Liver (tissue), 9 donors: Measurements from ENCODE around the gene MED4. TPM values are rescaled to one million over a fixed set of nuclear protein-coding genes. Genes with fewer than 3 reads are reported as not detected.

Experiments used
- DNase-seq: peaks from one replicate; pipeline ENCODE4 v3.0.0-alpha.2; 2017; ENCODE audit warnings: low spot score
- H3K27ac ChIP-seq, 2 donors: one replicate each; pipeline ENCODE4 v1.7.0; 2013; ENCODE audit warnings: inconsistent platforms in 2 of 2, low read length in 2 of 2, control low read depth in 1 of 2, low read depth in 1 of 2, mild to moderate bottlenecking in 1 of 2
- H3K27me3 ChIP-seq, 4 donors: one replicate each; pipeline versions ENCODE4 v1.6.1 to v1.7.0; 2013; ENCODE audit warnings: low read length in 3 of 4, inconsistent platforms in 1 of 4, mild to moderate bottlenecking in 1 of 4, moderate library complexity in 1 of 4; ENCODE audit not compliant: control insufficient read depth in 4 of 4, insufficient read depth in 4 of 4
- H3K36me3 ChIP-seq, 4 donors: one replicate each; pipeline versions ENCODE4 v1.6.1 to v1.7.0; 2013; ENCODE audit warnings: low read length in 3 of 4, mild to moderate bottlenecking in 3 of 4, low read depth in 1 of 4, moderate library complexity in 1 of 4; ENCODE audit not compliant: control insufficient read depth in 4 of 4, insufficient read depth in 3 of 4
- H3K4me1 ChIP-seq, 4 donors: one replicate each; pipeline versions ENCODE4 v1.6.1 to v1.7.0; 2013; ENCODE audit warnings: low read length in 3 of 4, mild to moderate bottlenecking in 3 of 4, moderate library complexity in 1 of 4; ENCODE audit not compliant: control insufficient read depth in 4 of 4, insufficient read depth in 4 of 4
- H3K4me3 ChIP-seq, 3 donors: one replicate each; pipeline versions ENCODE4 v1.6.1 to v1.7.0; 2013; ENCODE audit warnings: low read length in 3 of 3, control low read depth in 1 of 3, low read depth in 1 of 3, mild to moderate bottlenecking in 1 of 3
- H3K9ac ChIP-seq, 2 donors: one replicate each; pipeline ENCODE4 v1.7.0; 2013; ENCODE audit warnings: low read length in 2 of 2, mild to moderate bottlenecking in 2 of 2, moderate library complexity in 2 of 2, control low read depth in 1 of 2, low read depth in 1 of 2
- H3K9me3 ChIP-seq, 4 donors: one replicate each; pipeline versions ENCODE4 v1.6.1 to v1.7.0; 2013; ENCODE audit warnings: low read length in 3 of 4; ENCODE audit not compliant: control insufficient read depth in 4 of 4
- EGR1 ChIP-seq, 2 donors: IDR thresholded peaks; 2 replicates each; pipeline ENCODE4 v1.6.1; 2016 to 2018; ENCODE audit warnings: antibody characterized with exemption in 2 of 2, low read depth in 2 of 2
- FOXA1 ChIP-seq: IDR thresholded peaks from 2 replicates; pipeline ENCODE4 v1.6.1; 2016; ENCODE audit warnings: antibody characterized with exemption
- FOXA2 ChIP-seq: IDR thresholded peaks from 2 replicates; pipeline ENCODE4 v1.6.1; 2016; ENCODE audit warnings: antibody characterized with exemption
- GABPA ChIP-seq, 2 donors: IDR thresholded peaks in 1 of 2; conservative IDR thresholded peaks in 1 of 2; 2 replicates each; pipeline ENCODE4 v1.6.1; 2016; ENCODE audit warnings: antibody characterized with exemption in 2 of 2, mild to moderate bottlenecking in 1 of 2, moderate library complexity in 1 of 2
- HNF4A ChIP-seq, 2 donors: conservative IDR thresholded peaks; 2 replicates each; pipeline ENCODE4 v1.6.1; 2016; ENCODE audit warnings: antibody characterized with exemption in 2 of 2, mild to moderate bottlenecking in 2 of 2
- HNF4G ChIP-seq: IDR thresholded peaks from 2 replicates; pipeline ENCODE4 v1.6.1; 2016; ENCODE audit warnings: antibody characterized with exemption
- JUND ChIP-seq, 2 donors: IDR thresholded peaks; 2 replicates each; pipeline ENCODE4 v1.6.1; 2016; ENCODE audit warnings: antibody characterized with exemption in 2 of 2
- NR2F2 ChIP-seq: IDR thresholded peaks from 2 replicates; pipeline ENCODE4 v1.6.1; 2016; ENCODE audit warnings: antibody characterized with exemption
- RAD21 ChIP-seq, 2 donors: IDR thresholded peaks; 2 replicates each; pipeline ENCODE4 v1.6.1; 2016; ENCODE audit warnings: antibody characterized with exemption in 2 of 2, mild to moderate bottlenecking in 2 of 2
- RXRA ChIP-seq, 2 donors: IDR thresholded peaks; 2 replicates each; pipeline ENCODE4 v1.6.1; 2017 to 2018; ENCODE audit warnings: antibody characterized with exemption in 2 of 2, mild to moderate bottlenecking in 1 of 2
- SP1 ChIP-seq: IDR thresholded peaks from 2 replicates; pipeline ENCODE4 v1.6.1; 2018; ENCODE audit warnings: antibody characterized with exemption, mild to moderate bottlenecking
- TAF1 ChIP-seq: conservative IDR thresholded peaks from 2 replicates; pipeline ENCODE4 v1.6.1; 2016; ENCODE audit warnings: antibody characterized with exemption, mild to moderate bottlenecking
- YY1 ChIP-seq: IDR thresholded peaks from 2 replicates; pipeline ENCODE4 v1.6.1; 2016; ENCODE audit warnings: antibody characterized with exemption, mild to moderate bottlenecking
- WGBS: extraction: QIAGEN DNeasy Blood & Tissue Kit; methylation state at CpG from one replicate; pipeline ENCODE4 v1.1.7; 2013; 5-methylcytosine and 5-hydroxymethylcytosine counted together
- polyA plus RNA-seq, 2 donors: library from polyadenylated mRNA; stranded (reverse) in 1 of 2; unstranded in 1 of 2; fragments of 200-250 nt in 1 of 2; fragments of >200 nt in 1 of 2; fragmentation: Nextera tagmentation in 1 of 2; extraction: Ambion mirVana in 1 of 2; gene quantifications; one replicate each; pipeline versions ENCODE4 v1.2.1 to v1.2.3, GENCODE V29; 2013 to 2015
- total RNA-seq, 2 donors: library from RNA; depleted of rRNA; stranded (reverse); fragments of >200 nt; gene quantifications; one replicate each; pipeline ENCODE4 v1.2.3, GENCODE V29; 2014
- TF ChIP-seq, protein P1 (sequence below): fragments of 150-350 bp; IDR thresholded peaks from 2 replicates; pipeline ENCODE4 v1.5.1; 2017; ENCODE audit warnings: improper control_type of control experiment, low read depth, low read length; ENCODE audit not compliant: missing input control
- TF ChIP-seq, protein P2 (sequence below): IDR thresholded peaks from 2 replicates; pipeline ENCODE4 v1.6.1; 2016; ENCODE audit warnings: antibody characterized with exemption, mild to moderate bottlenecking
- TF ChIP-seq, protein P3 (sequence below): IDR thresholded peaks from 2 replicates; pipeline ENCODE4 v1.6.1; 2016; ENCODE audit warnings: antibody characterized with exemption
- TF ChIP-seq, protein P4 (sequence below): IDR thresholded peaks from 2 replicates; pipeline ENCODE4 v1.6.1; 2016; ENCODE audit warnings: antibody characterized with exemption
- TF ChIP-seq, protein P5 (sequence below): IDR thresholded peaks from 2 replicates; pipeline ENCODE4 v1.6.1; 2016; ENCODE audit warnings: antibody characterized with exemption
- donor health status: healthy.
- donor health status: healthy.
- donor health status: healthy.
- donor health status: healthy.
- donor health status: healthy.

The MED4 gene
- total and polyA plus RNA-seq, 4 donors: 18.2 to 32.4 (median 22.6) TPM

DNA sequence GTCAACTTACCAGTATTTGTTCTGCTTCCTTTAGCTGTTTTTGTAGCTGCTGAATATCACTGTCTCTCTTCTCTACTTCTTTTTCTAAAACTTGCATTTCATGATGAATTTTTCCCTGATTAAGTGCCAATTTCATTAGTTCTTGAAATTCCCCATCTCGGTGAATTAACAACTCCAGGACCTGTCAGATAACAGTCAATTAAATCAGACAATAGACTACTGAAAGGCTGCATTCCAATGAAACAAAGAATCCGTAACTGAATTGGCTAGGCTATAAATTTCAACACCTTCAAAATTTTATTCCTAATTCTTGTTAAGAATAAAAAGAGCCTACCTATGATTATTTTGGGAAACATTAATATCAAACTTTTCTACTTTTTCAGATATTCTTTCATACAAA lies 8.6 kb downstream of the MED4 start:
- peaks cover 4 to 29% (median 18%) of the 10 kb centered on the region in 4 donors for H3K36me3 ChIP-seq

More for the DNA sequence above, 8.6 kb downstream of the MED4 start:
- H3K9me3 ChIP-seq: no peaks in the 10 kb centered on the region
- no peak overlapping the region for H3K4me3 ChIP-seq
- peaks cover 0 to 1% (median 0%) of the 10 kb centered on the region in 4 donors for H3K4me1 ChIP-seq
- WGBS: 89% methylated on average over 2 of the region's 2 CpGs
- H3K27me3 ChIP-seq: no peaks in the 10 kb centered on the region
- no peak overlapping the region for H3K27ac ChIP-seq
- H3K9ac ChIP-seq: no peak overlapping the region
- no peak for DNase-seq
- no peak for TF ChIP-seq FOXA2
- TF ChIP-seq, protein P1, sequence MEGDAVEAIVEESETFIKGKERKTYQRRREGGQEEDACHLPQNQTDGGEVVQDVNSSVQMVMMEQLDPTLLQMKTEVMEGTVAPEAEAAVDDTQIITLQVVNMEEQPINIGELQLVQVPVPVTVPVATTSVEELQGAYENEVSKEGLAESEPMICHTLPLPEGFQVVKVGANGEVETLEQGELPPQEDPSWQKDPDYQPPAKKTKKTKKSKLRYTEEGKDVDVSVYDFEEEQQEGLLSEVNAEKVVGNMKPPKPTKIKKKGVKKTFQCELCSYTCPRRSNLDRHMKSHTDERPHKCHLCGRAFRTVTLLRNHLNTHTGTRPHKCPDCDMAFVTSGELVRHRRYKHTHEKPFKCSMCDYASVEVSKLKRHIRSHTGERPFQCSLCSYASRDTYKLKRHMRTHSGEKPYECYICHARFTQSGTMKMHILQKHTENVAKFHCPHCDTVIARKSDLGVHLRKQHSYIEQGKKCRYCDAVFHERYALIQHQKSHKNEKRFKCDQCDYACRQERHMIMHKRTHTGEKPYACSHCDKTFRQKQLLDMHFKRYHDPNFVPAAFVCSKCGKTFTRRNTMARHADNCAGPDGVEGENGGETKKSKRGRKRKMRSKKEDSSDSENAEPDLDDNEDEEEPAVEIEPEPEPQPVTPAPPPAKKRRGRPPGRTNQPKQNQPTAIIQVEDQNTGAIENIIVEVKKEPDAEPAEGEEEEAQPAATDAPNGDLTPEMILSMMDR: no peak
- TF ChIP-seq, protein P2, sequence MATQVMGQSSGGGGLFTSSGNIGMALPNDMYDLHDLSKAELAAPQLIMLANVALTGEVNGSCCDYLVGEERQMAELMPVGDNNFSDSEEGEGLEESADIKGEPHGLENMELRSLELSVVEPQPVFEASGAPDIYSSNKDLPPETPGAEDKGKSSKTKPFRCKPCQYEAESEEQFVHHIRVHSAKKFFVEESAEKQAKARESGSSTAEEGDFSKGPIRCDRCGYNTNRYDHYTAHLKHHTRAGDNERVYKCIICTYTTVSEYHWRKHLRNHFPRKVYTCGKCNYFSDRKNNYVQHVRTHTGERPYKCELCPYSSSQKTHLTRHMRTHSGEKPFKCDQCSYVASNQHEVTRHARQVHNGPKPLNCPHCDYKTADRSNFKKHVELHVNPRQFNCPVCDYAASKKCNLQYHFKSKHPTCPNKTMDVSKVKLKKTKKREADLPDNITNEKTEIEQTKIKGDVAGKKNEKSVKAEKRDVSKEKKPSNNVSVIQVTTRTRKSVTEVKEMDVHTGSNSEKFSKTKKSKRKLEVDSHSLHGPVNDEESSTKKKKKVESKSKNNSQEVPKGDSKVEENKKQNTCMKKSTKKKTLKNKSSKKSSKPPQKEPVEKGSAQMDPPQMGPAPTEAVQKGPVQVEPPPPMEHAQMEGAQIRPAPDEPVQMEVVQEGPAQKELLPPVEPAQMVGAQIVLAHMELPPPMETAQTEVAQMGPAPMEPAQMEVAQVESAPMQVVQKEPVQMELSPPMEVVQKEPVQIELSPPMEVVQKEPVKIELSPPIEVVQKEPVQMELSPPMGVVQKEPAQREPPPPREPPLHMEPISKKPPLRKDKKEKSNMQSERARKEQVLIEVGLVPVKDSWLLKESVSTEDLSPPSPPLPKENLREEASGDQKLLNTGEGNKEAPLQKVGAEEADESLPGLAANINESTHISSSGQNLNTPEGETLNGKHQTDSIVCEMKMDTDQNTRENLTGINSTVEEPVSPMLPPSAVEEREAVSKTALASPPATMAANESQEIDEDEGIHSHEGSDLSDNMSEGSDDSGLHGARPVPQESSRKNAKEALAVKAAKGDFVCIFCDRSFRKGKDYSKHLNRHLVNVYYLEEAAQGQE: no peak
- TF ChIP-seq HNF4A (conservative IDR thresholded peaks at IDR 0.05): no peak
- TF ChIP-seq GABPA (IDR thresholded peaks at IDR 0.05 in 1 of 2, conservative IDR thresholded peaks at IDR 0.05 in 1 of 2): no peak
- no peak for TF ChIP-seq NR2F2
- no peak for TF ChIP-seq HNF4G
- no peak for TF ChIP-seq JUND (IDR thresholded peaks at IDR 0.05)
- no peak for TF ChIP-seq EGR1 (IDR thresholded peaks at IDR 0.05; ENCODE audit: low read depth in 2 of 2)
- no peak for TF ChIP-seq YY1
- no peak for TF ChIP-seq TAF1
- TF ChIP-seq, protein P3, sequence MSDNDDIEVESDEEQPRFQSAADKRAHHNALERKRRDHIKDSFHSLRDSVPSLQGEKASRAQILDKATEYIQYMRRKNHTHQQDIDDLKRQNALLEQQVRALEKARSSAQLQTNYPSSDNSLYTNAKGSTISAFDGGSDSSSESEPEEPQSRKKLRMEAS: no peak
- TF ChIP-seq FOXA1: no peak
- TF ChIP-seq, protein P4, sequence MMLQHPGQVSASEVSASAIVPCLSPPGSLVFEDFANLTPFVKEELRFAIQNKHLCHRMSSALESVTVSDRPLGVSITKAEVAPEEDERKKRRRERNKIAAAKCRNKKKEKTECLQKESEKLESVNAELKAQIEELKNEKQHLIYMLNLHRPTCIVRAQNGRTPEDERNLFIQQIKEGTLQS: no peak
- no peak for TF ChIP-seq SP1
- TF ChIP-seq, protein P5, sequence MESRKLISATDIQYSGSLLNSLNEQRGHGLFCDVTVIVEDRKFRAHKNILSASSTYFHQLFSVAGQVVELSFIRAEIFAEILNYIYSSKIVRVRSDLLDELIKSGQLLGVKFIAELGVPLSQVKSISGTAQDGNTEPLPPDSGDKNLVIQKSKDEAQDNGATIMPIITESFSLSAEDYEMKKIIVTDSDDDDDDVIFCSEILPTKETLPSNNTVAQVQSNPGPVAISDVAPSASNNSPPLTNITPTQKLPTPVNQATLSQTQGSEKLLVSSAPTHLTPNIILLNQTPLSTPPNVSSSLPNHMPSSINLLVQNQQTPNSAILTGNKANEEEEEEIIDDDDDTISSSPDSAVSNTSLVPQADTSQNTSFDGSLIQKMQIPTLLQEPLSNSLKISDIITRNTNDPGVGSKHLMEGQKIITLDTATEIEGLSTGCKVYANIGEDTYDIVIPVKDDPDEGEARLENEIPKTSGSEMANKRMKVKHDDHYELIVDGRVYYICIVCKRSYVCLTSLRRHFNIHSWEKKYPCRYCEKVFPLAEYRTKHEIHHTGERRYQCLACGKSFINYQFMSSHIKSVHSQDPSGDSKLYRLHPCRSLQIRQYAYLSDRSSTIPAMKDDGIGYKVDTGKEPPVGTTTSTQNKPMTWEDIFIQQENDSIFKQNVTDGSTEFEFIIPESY: no peak
- no peak for TF ChIP-seq RXRA (IDR thresholded peaks at IDR 0.05)
- TF ChIP-seq RAD21 (IDR thresholded peaks at IDR 0.05): no peak
